ENCODE measurements around the gene WBP1L. TPM values are rescaled to one million over a fixed set of nuclear protein-coding genes. Genes with fewer than 3 reads are reported as not detected.
A peak's percentile ranks its signal among the peaks of the same experiment; 100 is the strongest.

Gene WBP1L
- total and polyA plus RNA-seq, 2 of the 13 experiments (the other 11 are each of a cell fraction or from before 2014, with no cell fraction given) = 8.3 to 12.3 TPM

- no peak for FAIRE-seq
- Histone ChIP-seq H3K4me1 (ENCODE audit: insufficient read depth, low read length) (peaks cover 67% of the 10 kb centered on the region), H3K4me3 (replicated peaks in 1 of 3; ENCODE audit: insufficient read depth in 1 of 3, low read depth in 2 of 3, low read length in 3 of 3) (peak overlapping the region; percentile 84 to 96 (median 91)), H3K9ac (ENCODE audit: insufficient read depth, low read depth, low read length) (peak overlapping the region; percentile 74), H3K9me3 (ENCODE audit: low read length) (no peaks in the 10 kb centered on the region), H3K27me3 (ENCODE audit: control insufficient read depth in 1 of 2, insufficient read depth in 2 of 2, low read length in 2 of 2) (no peaks in the 10 kb centered on the region; a peak in 1 of 5 replicates), H4K20me1 (ENCODE audit: insufficient read depth, low read length) (no peaks in the 10 kb centered on the region), H3K36me3 (replicated peaks in 1 of 2; ENCODE audit: control insufficient read depth in 1 of 2, insufficient read depth in 2 of 2, low read length in 2 of 2) (no peaks in the 10 kb centered on the region), H3K4me2 (ENCODE audit: low read depth, low read length) (peak overlapping the region; percentile 69), H3K27ac (ENCODE audit: extremely low read length, insufficient read depth, low read length) (peak overlapping the region; percentile 73), H2AFZ (ENCODE audit: low read length) (peak overlapping the region; percentile 49), H3K79me2 (ENCODE audit: insufficient read depth, low read length) (peaks cover 42% of the 10 kb centered on the region)
- WGBS (ENCODE audit: low lambda C conversion rate) = 6% methylated on average over 8 of the region's 8 CpGs
- in situ Hi-C loops (cut with HindIII; ENCODE audit: extremely low pct_ligation_motif_present, low pct_unique_long_range_greater_than_20kb) (loop anchor here (5.0 kb wide), 1 partner anchor 36 kb away; no protein-coding TSS in a partner anchor), intact Hi-C loops (cut with micrococcal nuclease; ENCODE audit: unreplicated experiment) (loop anchor here (2.0 to 10.0 kb wide), 2 partner anchors 34 to 342 kb away; no protein-coding TSS in a partner anchor)
- DNase-seq (ENCODE audit: low spot score) = no peak
- CTCF ChIA-PET (ENCODE audit: low intra/inter-chr PET ratio, low total read pairs) = no interaction called here
- TF ChIP-seq HOXA5 (CRISPR knock-in tag; IDR thresholded peaks at IDR 0.05) = 0 out of 2 replicates have a peak, but pooled peaks have one; percentile 5
- TF ChIP-seq GATAD2A (CRISPR knock-in tag; IDR thresholded peaks at IDR 0.05) = no peak
- POLR2A ChIA-PET = interaction anchor here (0.9 to 2.8 kb wide), 12 partner anchors 28 to 205 kb away, joined by 3 to 21 read pairs (median 8); partner anchors contain the start of genes CNNM2, TRIM8 and WBP1L
- no peak for ATAC-seq
- no TSS peak for BruUV-seq (replicated peaks)
These were observed 30.8 kb upstream of the WBP1L start for GRCh38 chr10:102712843-102713538.

- CTCF ChIA-PET (ENCODE audit: low intra/inter-chr PET ratio, low total read pairs) = no interaction called here
- in situ Hi-C loops (cut with HindIII; ENCODE audit: extremely low pct_ligation_motif_present, low pct_unique_long_range_greater_than_20kb) = loop anchor here (5.0 kb wide), 1 partner anchor 36 kb away; no protein-coding TSS in a partner anchor
- Histone ChIP-seq H3K36me3 (replicated peaks in 1 of 2; ENCODE audit: control insufficient read depth in 1 of 2, insufficient read depth in 2 of 2, low read length in 2 of 2) (no peaks in the 10 kb centered on the region), H3K4me1 (ENCODE audit: insufficient read depth, low read length) (peaks cover 72% of the 10 kb centered on the region), H2AFZ (ENCODE audit: low read length) (peak overlapping the region; percentile 49), H3K4me2 (ENCODE audit: low read depth, low read length) (peak overlapping the region; percentile 69), H3K9me3 (ENCODE audit: low read length) (no peaks in the 10 kb centered on the region), H3K27ac (ENCODE audit: extremely low read length, insufficient read depth, low read length) (peak overlapping the region; percentile 73), H4K20me1 (ENCODE audit: insufficient read depth, low read length) (no peaks in the 10 kb centered on the region), H3K27me3 (ENCODE audit: control insufficient read depth in 1 of 2, insufficient read depth in 2 of 2, low read length in 2 of 2) (no peaks in the 10 kb centered on the region; a peak in 1 of 5 replicates), H3K79me2 (ENCODE audit: insufficient read depth, low read length) (peaks cover 47% of the 10 kb centered on the region), H3K4me3 (replicated peaks in 1 of 3; ENCODE audit: insufficient read depth in 1 of 3, low read depth in 2 of 3, low read length in 3 of 3) (peak overlapping the region; percentile 84 to 96 (median 91)), H3K9ac (ENCODE audit: insufficient read depth, low read depth, low read length) (peak overlapping the region; percentile 74)
- FAIRE-seq = no peak
- no peak for DNase-seq (ENCODE audit: low spot score)
- WGBS (ENCODE audit: low lambda C conversion rate) = 0% methylated on average over 8 of the region's 13 CpGs
- BruUV-seq (replicated peaks) = TSS peak; percentile 65
- POLR2A ChIA-PET = interaction anchor here (0.9 to 2.8 kb wide), 15 partner anchors 28 to 479 kb away, joined by 3 to 21 read pairs (median 7); partner anchors contain the start of genes CNNM2, NT5C2, TRIM8 and WBP1L
- ATAC-seq = peak; percentile 76
- intact Hi-C loops (cut with micrococcal nuclease; ENCODE audit: unreplicated experiment) = loop anchor here (2.0 to 10.0 kb wide), 2 partner anchors 35 to 341 kb away; no protein-coding TSS in a partner anchor
- TF ChIP-seq MTA3 (CRISPR knock-in tag; IDR thresholded peaks at IDR 0.05) = no peak
- no peak for TF ChIP-seq ZNF564 (CRISPR knock-in tag; IDR thresholded peaks at IDR 0.05)
- 0 out of 2 replicates have a peak, but pooled peaks have one; percentile 5 for TF ChIP-seq FOSL2 (CRISPR knock-in tag; IDR thresholded peaks at IDR 0.05)
- TF ChIP-seq ARID2 (CRISPR knock-in tag; IDR thresholded peaks at IDR 0.05; ENCODE audit: borderline replicate concordance) = peak; percentile 73; the same call in 1 of the 2 replicates
- no peak for TF ChIP-seq ZNF792 (CRISPR knock-in tag; IDR thresholded peaks at IDR 0.05)
- TF ChIP-seq KAT2B (IDR thresholded peaks at IDR 0.05; ENCODE audit: borderline replicate concordance, low read depth, low read length) = no peak
- TF ChIP-seq RCOR2 (CRISPR knock-in tag; IDR thresholded peaks at IDR 0.05) = no peak
- TF ChIP-seq ZKSCAN1 (IDR thresholded peaks at IDR 0.05; ENCODE audit: low read length) = 0 out of 2 replicates have a peak, but pooled peaks have one; percentile 18
- peak; percentile 45; the same call in 1 of the 2 replicates for TF ChIP-seq GFI1 (CRISPR knock-in tag; IDR thresholded peaks at IDR 0.05; ENCODE audit: borderline replicate concordance)
- TF ChIP-seq PATZ1 (CRISPR knock-in tag; IDR thresholded peaks at IDR 0.05) = peak; percentile 53; the same call in 1 of the 2 replicates
- TF ChIP-seq ZNF121 (CRISPR knock-in tag; IDR thresholded peaks at IDR 0.05) = no peak
- peak; percentile 2; the same call in 1 of the 2 replicates for TF ChIP-seq NFYB (CRISPR knock-in tag; IDR thresholded peaks at IDR 0.05)
These were observed 30.3 kb upstream of the WBP1L start for GRCh38 chr10:102713539-102713813.
